Spleen (tissue), 7 donors: Measurements from ENCODE around the gene FSTL4.

Experiments
- CTCF ChIP-seq, 11 experiments: fragments of 200-600 bp in 7 of 11; fragments of 450-650 bp in 4 of 11; sonication (generic) in 4 of 11; IDR thresholded peaks in 8 of 11; conservative IDR thresholded peaks in 3 of 11; 1 replicate in 7 of 11; 2 replicates in 4 of 11; pipeline versions ENCODE4 v1.4.0 to v1.8.0; 2016 to 2021; ENCODE audit warnings: antibody characterized with exemption in 11 of 11, inconsistent platforms in 4 of 11, mild to moderate bottlenecking in 1 of 11
- POLR2AphosphoS5 ChIP-seq, 3 donors: sonication (generic); formaldehyde crosslinking; IDR thresholded peaks; one replicate each; pipeline ENCODE4 v1.5.1; 2017; ENCODE audit warnings: antibody characterized with exemption in 3 of 3
- donor health status: DM: no; HTN: no; CAD: no; lungs with moderate emphysema.
- donor health status: DM: no; HTN: no; CAD: no.
- donor health status: DM: no; HTN: no; CAD: no.

- TF ChIP-seq CTCF (IDR thresholded peaks at IDR 0.05 in 8 of 11, conservative IDR thresholded peaks at IDR 0.05 in 3 of 11) = no peak
- no peak for TF ChIP-seq POLR2AphosphoS5 (IDR thresholded peaks at IDR 0.05)
These were observed 244.4 kb downstream of the FSTL4 start for GRCh38 chr5:133367984-133368383.
